OCI-LY1 (cell line): ENCODE data around the gene SYNGR2.

Experiments used
- EZH2 ChIP-seq: fragments of 200-600 bp; sonication (generic), shearing (Covaris generic); IDR thresholded peaks from 2 replicates; pipeline ENCODE4 v1.8.0; 2017; ENCODE audit warnings: borderline replicate concordance, mixed run types, mild to moderate bottlenecking, antibody characterized with exemption, low read length, moderate library complexity, mixed read lengths
- TF ChIP-seq, protein P1 (sequence below): fragments of 200-600 bp; sonication (generic), shearing (Covaris generic); IDR thresholded peaks from 2 replicates; pipeline ENCODE4 v1.5.1; 2017; ENCODE audit warnings: mild to moderate bottlenecking, antibody characterized with exemption, low read length, moderate library complexity, mixed read lengths

GRCh38 chr17:78214706-78215061 is 46.3 kb downstream of the SYNGR2 start:
- TF ChIP-seq, protein P1, sequence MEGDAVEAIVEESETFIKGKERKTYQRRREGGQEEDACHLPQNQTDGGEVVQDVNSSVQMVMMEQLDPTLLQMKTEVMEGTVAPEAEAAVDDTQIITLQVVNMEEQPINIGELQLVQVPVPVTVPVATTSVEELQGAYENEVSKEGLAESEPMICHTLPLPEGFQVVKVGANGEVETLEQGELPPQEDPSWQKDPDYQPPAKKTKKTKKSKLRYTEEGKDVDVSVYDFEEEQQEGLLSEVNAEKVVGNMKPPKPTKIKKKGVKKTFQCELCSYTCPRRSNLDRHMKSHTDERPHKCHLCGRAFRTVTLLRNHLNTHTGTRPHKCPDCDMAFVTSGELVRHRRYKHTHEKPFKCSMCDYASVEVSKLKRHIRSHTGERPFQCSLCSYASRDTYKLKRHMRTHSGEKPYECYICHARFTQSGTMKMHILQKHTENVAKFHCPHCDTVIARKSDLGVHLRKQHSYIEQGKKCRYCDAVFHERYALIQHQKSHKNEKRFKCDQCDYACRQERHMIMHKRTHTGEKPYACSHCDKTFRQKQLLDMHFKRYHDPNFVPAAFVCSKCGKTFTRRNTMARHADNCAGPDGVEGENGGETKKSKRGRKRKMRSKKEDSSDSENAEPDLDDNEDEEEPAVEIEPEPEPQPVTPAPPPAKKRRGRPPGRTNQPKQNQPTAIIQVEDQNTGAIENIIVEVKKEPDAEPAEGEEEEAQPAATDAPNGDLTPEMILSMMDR: no peak
- TF ChIP-seq EZH2: no peak
